Measurements from ENCODE around the gene RACGAP1.
"Not testable (repeated sequence)": the region's sequence is repeated elsewhere in the genome, so short reads cannot be mapped to it uniquely, and the experiment has no call there.

The RACGAP1 gene

DNA sequence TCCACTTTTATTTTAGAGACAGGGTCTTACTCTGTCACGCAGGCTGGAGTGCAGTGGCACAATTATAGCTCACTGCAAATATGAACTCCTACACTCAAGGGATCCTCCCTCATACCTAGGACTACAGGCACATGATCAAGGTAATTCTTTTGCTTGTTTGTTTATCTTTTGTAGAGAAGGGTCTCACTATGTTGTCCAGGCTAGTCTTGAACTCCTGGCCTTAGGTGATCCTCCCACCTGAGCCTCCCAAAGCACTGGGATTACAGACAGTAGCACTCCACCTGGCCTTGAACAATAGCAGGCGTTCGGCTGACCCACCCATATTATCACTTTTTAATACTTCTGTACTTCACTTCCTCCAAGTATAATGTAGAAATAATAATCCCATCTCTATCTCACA, 1.4 kb upstream of the RACGAP1 start:
- DNase-seq (ENCODE audit: low read depth) = no peak

DNA sequence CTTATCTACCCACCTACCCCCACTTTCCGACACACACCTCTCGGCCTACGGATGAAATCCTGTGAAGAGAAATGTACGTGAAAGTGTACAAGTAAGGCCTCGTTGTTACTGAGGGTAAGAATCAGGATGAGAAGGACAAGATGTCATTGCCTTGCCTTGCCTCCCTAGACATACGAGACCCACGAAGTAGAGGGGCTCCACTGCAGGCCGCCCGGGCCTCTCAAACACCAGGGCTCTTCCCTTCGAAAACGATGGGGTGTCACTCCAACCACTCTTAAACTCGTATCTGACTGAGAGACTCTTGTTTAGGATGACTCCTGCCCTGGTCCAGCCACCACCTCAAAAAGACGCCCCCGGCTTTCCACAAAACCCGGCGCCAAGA, 498 bp downstream of the RACGAP1 start:
- DNase-seq (ENCODE audit: low read depth) = peak; percentile 10

DNA sequence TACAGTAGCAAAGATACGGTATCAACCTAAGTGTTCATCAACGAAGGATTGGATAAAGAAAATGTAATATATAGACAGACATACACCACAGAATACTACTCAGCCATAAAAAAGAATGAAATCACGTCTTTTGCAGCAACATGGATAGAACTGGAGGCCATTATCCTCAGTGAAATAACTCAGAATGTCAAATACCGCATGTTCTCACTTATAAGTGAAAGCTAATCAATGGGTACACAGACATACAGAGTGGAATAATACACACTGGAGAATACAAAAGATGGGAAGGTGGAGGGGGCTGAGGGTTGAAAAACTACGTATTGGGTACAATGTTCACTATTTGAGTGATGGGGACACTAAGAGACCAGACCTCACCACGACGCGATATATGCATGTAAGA, 1.1 kb downstream of the RACGAP1 start:
- no peak for DNase-seq (ENCODE audit: low read depth)

DNA sequence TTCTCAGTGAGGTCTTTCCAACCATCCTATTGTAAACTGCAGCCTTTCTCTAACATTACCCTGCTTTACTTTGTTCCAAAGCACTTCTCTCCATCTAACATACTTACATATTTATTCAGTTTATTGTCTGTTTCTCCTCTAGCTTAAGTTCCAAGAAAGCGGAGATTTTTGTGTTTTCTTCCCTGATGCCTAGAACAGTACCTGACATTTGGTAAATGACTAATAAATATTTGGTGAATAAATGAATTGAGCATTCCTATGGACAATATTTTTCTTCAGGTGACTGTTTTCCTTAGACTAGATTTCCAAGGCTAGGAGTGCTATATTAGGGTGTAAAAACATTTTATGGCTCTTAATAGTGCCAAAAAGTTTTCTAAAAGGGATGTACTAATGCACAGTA, 2.4 kb downstream of the RACGAP1 start:
- no peak for DNase-seq (ENCODE audit: low read depth)

DNA sequence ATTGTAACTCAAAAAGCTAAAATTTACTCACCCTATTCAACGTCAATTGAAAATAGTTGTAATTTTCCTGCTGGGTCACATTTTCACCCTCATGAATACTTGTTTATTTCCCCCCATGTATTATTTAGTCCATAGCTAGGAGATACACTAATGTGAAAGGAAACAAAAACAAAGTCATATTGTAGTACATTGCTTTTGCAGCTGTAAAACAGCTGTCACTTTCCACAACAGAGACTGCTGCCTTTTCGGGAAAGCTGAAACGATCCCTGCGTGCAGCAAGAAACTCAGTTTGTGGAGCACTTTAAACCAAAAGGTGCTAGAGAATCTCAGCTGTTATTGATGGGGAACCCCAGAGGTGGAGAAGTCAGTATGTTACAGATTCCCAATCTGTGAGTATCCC, 4.3 kb downstream of the RACGAP1 start:
- no peak for DNase-seq (ENCODE audit: low read depth)

DNA sequence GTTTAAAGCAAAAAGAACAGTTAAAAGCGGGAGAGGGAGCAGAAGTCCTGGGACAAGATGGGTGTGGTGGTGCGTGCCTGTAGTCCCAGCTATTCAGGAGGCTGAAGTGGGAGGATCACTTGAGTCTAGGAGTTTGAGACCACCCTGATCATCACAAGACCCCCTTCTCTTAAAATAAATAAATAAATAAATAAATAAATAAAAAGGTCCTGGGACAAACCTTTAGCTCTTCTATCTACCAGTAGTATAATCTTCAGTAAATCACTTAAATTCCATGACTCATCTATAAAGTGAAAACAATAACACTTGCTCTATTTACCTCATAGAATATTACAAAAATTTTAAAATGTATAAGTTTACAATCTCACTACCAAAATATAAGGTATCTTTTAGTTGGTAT, 5.8 kb downstream of the RACGAP1 start:
- DNase-seq (ENCODE audit: low read depth) = no peak

DNA sequence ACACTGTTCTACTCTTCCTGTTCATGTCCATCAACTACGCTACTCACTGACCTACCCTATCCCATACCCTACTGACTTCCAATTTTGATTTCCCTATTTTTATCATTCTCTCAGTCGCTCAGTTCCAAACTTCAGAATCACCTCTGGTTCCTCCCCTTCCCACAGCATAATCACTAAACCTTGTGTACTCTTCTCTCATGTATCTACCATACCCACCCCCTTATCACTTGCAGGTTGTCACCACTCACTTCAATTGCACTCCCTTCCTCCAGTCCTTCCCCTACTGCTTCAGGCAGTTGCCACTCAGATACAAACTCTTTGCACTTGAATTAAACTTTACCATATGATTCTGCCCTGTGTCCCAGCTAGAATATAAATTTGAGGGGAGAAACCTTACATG, 6.3 kb downstream of the RACGAP1 start:
- DNase-seq (ENCODE audit: low read depth) = no peak

DNA sequence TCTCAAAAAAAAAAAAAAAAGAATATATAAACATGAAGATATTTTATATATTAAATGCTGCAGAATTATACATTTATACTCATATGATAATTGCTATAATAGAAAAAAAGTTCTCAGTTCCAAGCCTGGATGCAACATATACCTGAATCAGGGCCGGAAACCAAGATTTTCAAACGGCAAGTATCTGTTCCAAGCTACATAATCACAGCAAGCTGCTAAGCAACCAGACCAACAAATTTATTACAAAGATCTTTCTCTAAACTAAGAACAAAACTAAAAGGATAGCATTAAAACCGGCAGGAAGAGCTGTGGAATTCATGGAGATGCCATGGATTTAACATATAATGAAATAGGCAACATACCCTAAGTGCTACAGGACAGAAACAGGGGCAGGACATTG, 7.1 kb downstream of the RACGAP1 start:
- DNase-seq (ENCODE audit: low read depth) = no peak

DNA sequence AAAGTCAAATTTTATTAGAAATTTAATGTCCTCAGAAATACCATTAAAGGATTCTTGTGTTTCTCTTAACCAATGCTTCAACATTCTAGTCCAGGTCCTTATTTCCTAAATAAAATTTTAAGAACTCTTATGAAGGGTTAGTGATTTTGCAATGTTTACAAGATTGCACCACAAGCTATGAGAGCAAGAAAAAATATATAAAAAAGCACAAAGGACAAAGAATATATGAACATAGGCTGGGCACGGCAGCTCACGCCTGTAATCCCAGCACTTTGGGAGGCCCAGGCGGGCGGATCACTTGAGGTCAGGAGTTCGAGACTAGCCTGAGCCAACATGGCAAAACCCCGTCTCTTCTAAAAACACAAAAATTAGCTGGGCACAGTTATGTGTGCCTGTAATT, 7.7 kb downstream of the RACGAP1 start:
- peak; percentile 80 for DNase-seq (ENCODE audit: low read depth)

DNA sequence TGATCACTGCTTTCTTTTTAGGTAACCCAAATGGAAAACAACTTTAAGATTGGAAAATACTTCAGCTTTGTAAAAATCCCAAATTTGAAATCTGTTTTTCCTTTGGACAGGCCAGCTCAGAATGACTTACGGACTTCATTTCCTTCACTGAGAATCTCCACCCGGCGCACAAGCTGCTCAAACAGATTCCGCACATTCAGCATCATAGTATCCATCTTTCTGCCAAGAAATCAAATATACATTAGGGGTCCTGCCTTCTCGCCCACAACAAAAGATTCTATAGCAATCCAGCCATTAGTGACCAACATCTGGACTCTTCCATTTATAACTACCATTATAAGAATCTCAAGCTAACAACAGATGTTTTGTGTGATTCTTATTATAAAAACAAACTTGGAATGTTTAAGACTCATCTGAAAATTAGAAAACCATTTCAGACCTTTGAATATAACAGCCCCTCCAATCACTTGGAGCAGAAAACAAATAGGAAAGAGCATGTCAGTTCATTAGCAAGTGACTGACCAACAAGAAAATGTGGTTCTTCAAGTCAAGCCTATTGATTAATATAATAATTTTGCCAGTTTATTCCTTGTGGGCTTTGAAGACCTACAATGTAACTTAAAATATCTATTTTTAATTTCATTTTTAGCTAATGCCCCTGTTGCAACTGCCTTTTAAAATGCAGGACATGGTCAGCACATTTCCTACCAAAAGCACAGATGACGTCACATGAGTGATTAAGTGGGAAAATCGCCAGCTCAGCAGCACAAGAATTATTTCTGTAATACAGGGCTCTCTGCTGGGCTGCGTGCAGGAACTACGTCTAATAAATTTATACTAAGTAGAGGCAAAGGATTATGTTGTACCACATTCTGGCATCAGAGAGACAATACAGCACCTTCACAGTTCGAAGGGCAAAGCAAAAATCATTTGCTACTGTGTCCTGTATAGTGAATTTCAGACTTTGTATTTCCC, 8.5 kb downstream of the RACGAP1 start:
- peak; percentile 94 for DNase-seq (ENCODE audit: low read depth)

DNA sequence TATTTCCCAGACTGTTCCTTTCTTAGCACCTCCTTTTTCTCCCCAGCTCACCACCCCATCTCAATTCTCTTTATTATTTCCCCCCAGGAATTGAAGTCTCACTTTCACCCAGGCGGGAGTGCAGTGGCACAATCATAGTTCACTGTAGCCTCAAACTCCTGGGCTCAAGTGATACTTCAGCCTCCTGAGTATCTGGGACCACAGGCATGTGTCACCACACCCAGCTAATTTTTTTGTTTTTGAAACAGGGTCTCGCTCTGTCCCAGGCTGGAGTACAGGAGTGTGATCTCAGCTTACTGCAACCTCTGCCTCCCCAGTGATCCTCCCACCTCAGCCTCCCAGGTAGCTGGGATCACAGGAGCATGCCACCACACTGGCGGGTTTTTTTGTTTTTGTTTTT, 11.0 kb downstream of the RACGAP1 start:
- no peak for DNase-seq (ENCODE audit: low read depth)

DNA sequence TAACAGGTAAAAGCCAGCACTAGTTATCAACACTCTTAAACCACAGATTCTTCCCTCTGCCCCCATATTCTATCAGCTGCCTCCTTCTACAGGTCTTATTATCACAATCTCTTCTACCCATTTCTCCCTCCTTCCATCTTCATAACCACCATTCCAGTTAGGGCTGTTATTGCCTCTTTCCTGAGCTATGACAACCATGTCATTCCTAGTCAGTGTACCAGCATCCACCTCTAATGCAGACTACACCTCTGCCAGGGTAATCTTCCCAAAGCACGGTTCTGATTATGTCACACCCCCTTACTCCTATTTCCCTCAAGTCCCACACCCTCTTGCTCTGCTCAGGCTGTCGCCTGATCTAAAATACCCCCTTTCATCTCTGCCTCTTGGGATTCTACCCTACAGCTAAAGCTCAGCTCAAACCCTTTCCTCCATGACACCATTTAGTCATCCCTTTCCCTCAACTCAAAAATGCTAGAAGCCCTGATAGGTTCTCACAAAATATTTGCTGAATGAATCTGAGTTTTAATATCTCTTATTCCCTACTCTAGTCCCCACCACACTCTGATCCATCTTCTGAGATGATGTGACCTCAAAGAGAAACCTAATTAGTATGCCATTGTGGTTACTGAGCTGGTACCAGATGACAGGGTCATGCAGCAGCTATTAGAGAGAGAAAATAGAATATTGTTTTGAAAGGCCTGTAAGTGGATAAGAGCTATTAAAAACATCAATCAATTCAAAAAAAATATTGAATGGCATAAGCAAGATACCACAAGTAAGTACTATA, 11.7 kb downstream of the RACGAP1 start:
- no peak for DNase-seq (ENCODE audit: low read depth)

DNA sequence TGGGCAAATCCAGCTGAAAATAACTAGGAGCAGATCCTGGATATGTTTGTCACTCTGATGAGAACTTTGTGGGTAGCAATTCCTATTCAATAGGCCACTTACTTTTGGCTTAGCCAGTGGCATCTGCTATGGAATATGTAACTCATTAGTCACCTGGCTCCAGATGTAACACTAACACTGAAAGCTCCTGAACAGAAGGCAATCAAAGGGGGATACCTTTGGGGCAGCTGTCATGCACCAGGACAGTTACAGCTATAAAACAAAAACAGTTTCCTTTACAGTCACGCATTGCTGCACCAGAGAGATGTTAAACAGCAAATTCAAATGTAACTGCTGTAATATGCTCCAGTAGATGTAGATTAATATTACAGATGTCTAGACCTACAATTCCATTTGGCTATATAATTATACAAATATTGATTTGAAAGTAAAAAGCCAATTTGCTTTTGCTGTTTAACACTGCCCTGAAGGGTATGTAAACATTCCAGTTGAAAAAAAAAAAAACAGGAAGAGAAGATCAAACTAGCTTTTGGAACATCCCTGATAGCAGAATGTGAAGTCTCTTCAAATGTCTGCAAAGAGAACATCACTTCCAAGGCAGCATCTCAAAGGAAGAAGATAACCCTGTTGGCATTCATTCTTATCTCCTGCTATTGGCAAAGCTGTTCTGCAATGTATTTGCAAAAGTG, 18.4 kb downstream of the RACGAP1 start:
- peak; percentile 31 for DNase-seq (ENCODE audit: low read depth)

DNA sequence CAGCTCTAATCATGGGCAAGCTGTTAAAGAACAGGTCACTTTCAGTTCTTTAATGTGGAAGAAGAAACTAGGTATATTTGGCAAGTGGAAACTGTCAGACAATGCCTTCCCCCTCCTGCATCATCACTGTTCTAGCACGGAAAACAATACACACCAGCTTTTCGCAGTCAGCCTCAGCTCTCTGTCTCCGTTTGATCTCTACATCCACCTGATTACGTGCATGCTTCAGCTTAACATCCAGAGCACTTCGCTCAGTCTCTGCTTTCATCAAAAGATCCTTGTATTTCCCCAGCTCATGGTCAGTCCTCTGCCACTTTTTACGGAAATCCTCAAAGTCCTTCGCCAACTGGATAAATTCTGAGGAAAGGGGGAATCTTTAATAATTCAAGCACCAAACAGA, 19.0 kb downstream of the RACGAP1 start:
- no peak for DNase-seq (ENCODE audit: low read depth)

DNA sequence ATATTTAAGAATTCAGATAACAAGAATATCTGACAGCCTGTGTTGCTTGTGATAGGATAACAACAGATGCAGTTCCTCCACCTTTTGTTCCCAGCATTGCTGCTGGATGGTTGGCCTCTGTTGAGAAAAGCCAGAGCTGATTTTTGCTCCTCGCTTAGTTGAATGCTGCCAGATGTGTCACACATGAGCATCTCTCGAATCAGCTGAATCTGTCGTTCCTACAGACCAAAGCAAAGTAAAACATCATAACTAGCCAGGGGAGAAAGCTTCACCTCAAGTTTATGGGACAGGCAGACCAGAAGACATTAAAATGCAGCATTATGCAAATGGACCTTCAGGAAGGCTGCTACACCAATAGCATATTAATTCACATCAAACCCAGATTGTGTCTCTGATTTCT, 20.1 kb downstream of the RACGAP1 start:
- no peak for DNase-seq (ENCODE audit: low read depth)

DNA sequence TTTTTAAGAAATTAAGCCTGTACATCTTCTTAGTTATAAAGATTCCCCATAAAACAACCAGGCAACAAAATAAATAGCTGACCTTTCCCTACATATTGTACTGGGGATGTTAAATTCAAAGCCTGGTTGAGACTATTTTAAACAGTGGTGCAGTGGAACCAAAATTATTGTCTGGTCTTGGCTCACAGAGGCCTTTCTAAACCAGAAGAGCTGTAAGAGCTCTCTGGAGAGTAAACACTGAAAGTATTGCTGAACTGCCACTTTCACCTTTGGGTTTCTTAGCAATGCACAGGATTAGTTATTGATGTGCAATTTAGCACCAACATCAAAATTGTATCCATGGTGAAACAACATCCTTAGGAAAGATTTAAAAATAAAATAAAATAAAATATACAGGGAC, 20.6 kb downstream of the RACGAP1 start:
- DNase-seq (ENCODE audit: low read depth) = no peak

DNA sequence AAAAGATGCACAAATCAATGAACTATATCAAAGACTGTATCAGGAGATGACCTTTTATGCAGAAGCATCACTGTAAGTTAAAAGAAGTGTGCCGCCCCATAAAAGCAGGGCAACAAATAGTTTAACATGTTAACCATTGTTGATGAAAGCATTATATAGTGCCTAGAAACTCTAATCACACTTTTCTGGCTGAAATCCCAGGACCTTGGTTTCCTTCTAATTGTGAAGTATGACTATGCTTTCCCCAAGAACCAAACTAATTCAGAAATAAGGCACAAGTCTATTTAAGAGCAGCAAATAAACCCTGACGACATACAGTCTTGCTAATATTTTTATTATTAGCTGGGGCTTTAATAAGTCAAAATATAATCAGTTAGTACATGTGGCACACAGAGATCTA, 21.7 kb downstream of the RACGAP1 start:
- DNase-seq (ENCODE audit: low read depth) = peak; percentile 41

DNA sequence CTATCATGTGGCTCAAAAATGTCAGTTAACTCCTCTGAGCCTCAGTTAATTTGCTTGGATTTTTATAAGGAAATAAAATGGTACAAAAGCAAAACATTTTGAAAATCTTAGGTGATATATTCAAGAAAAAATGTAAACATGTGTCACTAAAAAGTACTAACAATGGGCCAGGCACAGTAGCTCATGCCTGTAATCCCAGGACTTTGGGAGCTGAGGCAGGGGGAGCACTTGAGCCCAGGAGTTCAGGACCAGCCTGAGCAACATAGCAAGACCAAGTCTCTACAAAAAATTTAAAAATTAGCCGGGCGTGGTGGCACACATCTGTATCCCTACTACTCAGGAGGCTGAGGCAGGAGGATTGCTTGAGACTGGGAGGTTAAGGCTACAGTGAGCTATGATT, 26.8 kb downstream of the RACGAP1 start:
- DNase-seq (ENCODE audit: low read depth) = no peak

DNA sequence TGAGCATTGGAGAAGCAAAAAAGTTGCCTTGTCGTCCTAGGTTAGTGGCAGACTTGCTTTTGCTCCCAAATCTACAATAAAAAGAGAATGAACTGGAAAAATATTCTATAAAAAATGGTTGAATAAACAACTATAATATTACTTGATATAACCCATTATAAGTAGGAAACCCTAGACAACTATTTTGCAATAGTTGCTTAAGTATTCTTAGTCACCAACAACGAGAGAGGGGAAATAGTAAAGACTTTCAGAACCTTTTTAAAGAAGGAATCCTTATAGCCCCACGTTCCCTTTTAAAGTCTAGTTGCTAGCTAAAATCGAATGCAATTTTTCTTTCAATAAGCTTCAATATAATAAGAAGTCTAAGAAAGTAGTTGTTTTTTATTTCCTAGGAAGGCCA, 35.0 kb downstream of the RACGAP1 start:
- DNase-seq (ENCODE audit: low read depth) = peak; percentile 77

DNA sequence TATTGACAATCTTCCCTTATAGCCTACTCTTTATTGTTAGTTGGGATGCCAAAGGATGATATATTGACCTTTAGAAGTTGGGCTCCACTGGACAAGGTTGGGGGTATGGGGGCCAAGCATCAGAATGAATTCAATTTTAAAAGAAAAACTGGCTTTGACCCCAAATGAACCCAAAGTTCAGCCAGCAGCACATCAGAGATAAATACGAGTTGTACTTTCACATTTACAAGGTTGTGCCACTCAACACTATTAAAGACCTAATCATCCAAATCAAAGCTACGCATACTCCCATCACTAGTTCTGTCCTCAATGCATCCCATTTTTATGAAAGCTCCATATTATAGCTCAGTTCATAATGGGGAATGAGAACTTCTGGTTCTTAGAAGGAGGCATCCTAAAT, 35.9 kb downstream of the RACGAP1 start:
- not testable (repeated sequence) for DNase-seq (ENCODE audit: low read depth)

DNA sequence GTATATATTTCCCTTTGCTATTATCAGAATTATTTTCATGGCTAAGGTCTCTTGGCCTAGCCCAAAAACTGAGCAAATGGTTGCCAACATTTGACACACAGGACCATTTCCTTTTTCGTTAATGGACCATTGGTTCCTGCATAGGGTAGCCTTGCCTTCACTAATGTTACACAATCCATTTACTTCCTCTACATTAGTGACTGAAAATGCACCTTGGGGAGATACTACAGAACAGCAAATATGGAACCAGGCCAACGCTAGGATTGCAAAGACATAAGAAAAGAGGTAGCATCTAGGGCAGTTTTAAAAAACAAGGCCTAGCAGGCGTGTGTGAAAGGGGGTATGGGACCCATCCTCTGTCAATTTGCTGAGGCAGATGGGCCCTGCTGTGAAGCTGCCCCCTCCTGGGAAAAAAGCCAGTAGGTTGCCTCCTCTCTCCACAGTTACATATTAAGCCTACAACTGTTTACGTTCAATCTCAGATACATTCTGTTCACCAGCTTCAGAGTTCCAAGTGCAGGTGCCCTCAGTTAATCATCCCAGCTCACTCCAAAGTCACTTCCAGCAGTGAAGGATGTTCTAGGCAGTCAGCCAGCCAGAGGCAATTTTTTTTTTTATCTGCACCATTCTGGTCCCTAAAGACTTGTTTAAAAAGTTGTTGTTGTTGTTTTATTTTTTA, 37.5 kb downstream of the RACGAP1 start:
- no peak for DNase-seq (ENCODE audit: low read depth)

DNA sequence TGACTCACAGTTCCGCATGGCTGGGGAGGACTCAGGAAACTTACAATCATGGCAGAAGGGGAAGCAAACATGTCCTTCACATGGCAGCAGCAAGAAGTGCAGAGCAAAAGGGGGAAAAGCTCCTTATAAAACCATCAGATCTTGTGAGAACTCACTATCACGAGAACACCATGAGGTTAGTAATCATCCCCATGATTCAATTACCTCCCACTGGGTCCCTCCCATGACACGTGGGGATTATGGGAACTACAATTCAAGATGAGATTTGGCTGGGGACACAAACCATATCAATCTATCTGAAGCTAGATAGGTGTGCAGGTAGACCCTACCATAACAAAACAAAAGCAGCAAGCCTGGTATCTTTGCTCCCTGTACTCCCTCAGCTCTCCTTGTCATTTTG, 38.8 kb downstream of the RACGAP1 start:
- not testable (repeated sequence) for DNase-seq (ENCODE audit: low read depth)
